K562 (cell line): ENCODE results near the gene FAM149B1. TPM values are rescaled to one million over a fixed set of nuclear protein-coding genes. Genes with fewer than 3 reads are reported as not detected.

ENCODE experiments used
- ATAC-seq: fragments of 200-7000 bp; cut with Tn5 transposase; 3 replicates; pipeline ENCODE4 v1.9.1; 2020; ENCODE audit warnings: moderate library complexity
- BruUV-seq: library from RNA; stranded (reverse); fragments of 400-500 nt; replicated peaks from 2 replicates; lab custom pipeline; 2021; lab: Mats Ljungman, UMichigan
- CTCF ChIA-PET: fragments of 300-600 bp; formaldehyde crosslinking; extraction: SDS; loops from one replicate; lab custom pipeline; 2021; ENCODE audit warnings: low intra/inter-chr PET ratio; lab: Yijun Ruan, JAX
- POLR2A ChIA-PET: fragments of 300-600, 350-650 bp; sonication (Branson Sonifier 250); formaldehyde crosslinking; extraction: SDS; loops from one replicate; lab custom pipeline; 2021; ENCODE audit warnings: antibody characterized with exemption, inconsistent platforms; lab: Yijun Ruan, JAX
- DNase-seq, 4 experiments: peaks; one replicate each; pipeline versions ENCODE4 v3.0.0 to v3.0.0-alpha.2; 2011 to 2018; ENCODE audit warnings: low spot score in 3 of 4, mixed read lengths in 3 of 4; ENCODE audit errors: extremely low read depth in 1 of 4
- FAIRE-seq: peaks from 2 replicates; lab custom pipeline; 2011; peaks lifted over from hg19 to GRCh38; lab: Jason Lieb, UNC
- H2AFZ ChIP-seq: 2 replicates; pipeline ENCODE4 v1.6.0; 2011; ENCODE audit warnings: low read depth, low read length, control low read depth, inconsistent platforms
- H3K27ac ChIP-seq: fragments of 200-600 bp; 3 replicates; pipeline ENCODE4 v1.8.0; 2011; ENCODE audit warnings: low read depth, mild to moderate bottlenecking, control low read depth, inconsistent platforms, low read length, moderate library complexity, mixed read lengths; ENCODE audit errors: extremely low read depth
- H3K27me3 ChIP-seq, 2 experiments: fragments of 300-600 bp in 1 of 2; 2 replicates in 1 of 2; 3 replicates in 1 of 2; pipeline versions ENCODE4 v1.6.0 to v1.8.0; 2011; ENCODE audit warnings: inconsistent platforms in 2 of 2, low read length in 2 of 2, mild to moderate bottlenecking in 1 of 2, mixed read lengths in 1 of 2, moderate library complexity in 1 of 2; ENCODE audit not compliant: control insufficient read depth in 2 of 2, insufficient read depth in 2 of 2
- H3K36me3 ChIP-seq: fragments of 300-600 bp; 3 replicates; pipeline ENCODE4 v1.8.0; 2011; ENCODE audit warnings: mild to moderate bottlenecking, low read length, inconsistent platforms; ENCODE audit not compliant: control insufficient read depth, insufficient read depth
- H3K4me1 ChIP-seq, 2 experiments: fragments of 200-600 bp in 1 of 2; replicated peaks in 1 of 2; 2 replicates in 1 of 2; 3 replicates in 1 of 2; pipeline versions ENCODE4 v1.5.1 to v1.8.0; 2011; ENCODE audit warnings: inconsistent platforms in 2 of 2, low read length in 2 of 2, mild to moderate bottlenecking in 1 of 2, mixed read lengths in 1 of 2, moderate library complexity in 1 of 2; ENCODE audit not compliant: control insufficient read depth in 2 of 2, insufficient read depth in 2 of 2
- H3K4me2 ChIP-seq: 2 replicates; pipeline ENCODE4 v1.6.1; 2011; ENCODE audit warnings: low read length, control low read depth, inconsistent platforms, mixed read lengths; ENCODE audit not compliant: insufficient read depth
- H3K4me3 ChIP-seq: fragments of 200-600 bp; sonication (generic), shearing (Covaris generic); 2 replicates; pipeline ENCODE4 v1.5.1; 2016; ENCODE audit warnings: control low read depth, inconsistent platforms
- H3K79me2 ChIP-seq: fragments of 200-600 bp; 3 replicates; pipeline ENCODE4 v1.8.0; 2011; ENCODE audit warnings: low read length, inconsistent platforms; ENCODE audit not compliant: control insufficient read depth, insufficient read depth
- H3K9ac ChIP-seq, 2 experiments: 2 replicates each; pipeline versions ENCODE4 v1.6.0 to v1.6.1; 2011; ENCODE audit warnings: low read depth in 2 of 2, low read length in 2 of 2, control low read depth in 1 of 2, inconsistent platforms in 1 of 2, mild to moderate bottlenecking in 1 of 2, mixed read lengths in 1 of 2; ENCODE audit not compliant: insufficient read depth in 1 of 2
- H3K9me1 ChIP-seq: one replicate; pipeline ENCODE4 v1.6.0; 2011; ENCODE audit warnings: inconsistent platforms, mild to moderate bottlenecking, low read length, moderate library complexity; ENCODE audit not compliant: control insufficient read depth, insufficient read depth
- H3K9me3 ChIP-seq: replicated peaks from 2 replicates; pipeline ENCODE4 v1.5.1; 2011; ENCODE audit warnings: low read depth, low read length, inconsistent platforms; ENCODE audit not compliant: control insufficient read depth, insufficient read depth
- H4K20me1 ChIP-seq: replicated peaks from 2 replicates; pipeline ENCODE4 v1.6.1; 2011; ENCODE audit warnings: low read length, inconsistent platforms, mixed read lengths; ENCODE audit not compliant: control insufficient read depth, insufficient read depth
- CTCFL ChIP-seq: IDR thresholded peaks from 2 replicates; pipeline ENCODE4 v1.6.1; 2011; ENCODE audit warnings: borderline replicate concordance, low read depth, mild to moderate bottlenecking, moderate library complexity, low read length; ENCODE audit not compliant: insufficient read depth, poor library complexity, severe bottlenecking
- ETV6 ChIP-seq, 3 experiments: fragments of 150-350 bp in 1 of 3; sonication (generic) in 1 of 3; formaldehyde crosslinking in 1 of 3; IDR thresholded peaks; 2 replicates each; pipeline versions ENCODE4 v1.6.1 to v1.8.0; 2014 to 2022; ENCODE audit warnings: borderline replicate concordance in 2 of 3, low read depth in 2 of 3, antibody characterized with exemption in 1 of 3, low read length in 1 of 3, mild to moderate bottlenecking in 1 of 3, missing genetic modification reagents in 1 of 3
- GTF2F1 ChIP-seq: IDR thresholded peaks from 2 replicates; pipeline ENCODE4 v1.6.1; 2011; ENCODE audit warnings: low read depth, low read length, improper control_type of control experiment
- HDAC2 ChIP-seq: fragments of 450-650 bp; IDR thresholded peaks from 2 replicates; pipeline ENCODE4 v1.6.1; 2016; ENCODE audit warnings: mild to moderate bottlenecking
- KLF13 ChIP-seq: fragments of 450-650 bp; IDR thresholded peaks from 2 replicates; pipeline ENCODE4 v1.6.1; 2016; ENCODE audit warnings: missing genetic modification characterization, low read depth, mild to moderate bottlenecking, missing compliant biosample characterization, moderate library complexity, borderline replicate concordance
- MITF ChIP-seq: IDR thresholded peaks from 2 replicates; pipeline ENCODE4 v1.6.1; 2014; ENCODE audit warnings: antibody characterized with exemption
- MYBL2 ChIP-seq, 2 experiments: fragments of 450-650 bp in 1 of 2; sonication (generic) in 1 of 2; formaldehyde crosslinking in 1 of 2; IDR thresholded peaks; 2 replicates each; pipeline versions ENCODE4 v1.6.1 to v1.8.1; 2017 to 2022; ENCODE audit warnings: borderline replicate concordance in 1 of 2, inconsistent platforms in 1 of 2, low read depth in 1 of 2, mild to moderate bottlenecking in 1 of 2, missing genetic modification reagents in 1 of 2, moderate library complexity in 1 of 2
- NFRKB ChIP-seq: fragments of 450-650 bp; IDR thresholded peaks from 2 replicates; pipeline ENCODE4 v1.6.1; 2016; ENCODE audit warnings: low read depth
- RFX5 ChIP-seq: IDR thresholded peaks from 2 replicates; pipeline ENCODE4 v1.6.1; 2011; ENCODE audit warnings: low read depth, mild to moderate bottlenecking, improper control_type of control experiment, low read length
- SAP30 ChIP-seq: fragments of 200-600 bp; sonication (generic); IDR thresholded peaks from 2 replicates; pipeline ENCODE4 v1.6.1; 2012; ENCODE audit warnings: borderline replicate concordance, low read depth, mild to moderate bottlenecking, moderate library complexity, low read length, control low read depth, inconsistent platforms; ENCODE audit not compliant: insufficient read depth, poor library complexity, severe bottlenecking
- SMAD3 ChIP-seq: fragments of 450-650 bp; formaldehyde crosslinking; conservative IDR thresholded peaks from 2 replicates; pipeline ENCODE4 v1.4.0; 2020; ENCODE audit warnings: mild to moderate bottlenecking
- TAF15 ChIP-seq: fragments of 200-400 bp; formaldehyde crosslinking; IDR thresholded peaks from 2 replicates; pipeline ENCODE4 v1.6.1; 2017; ENCODE audit warnings: mild to moderate bottlenecking, low read depth, low read length, moderate library complexity
- THRB ChIP-seq: fragments of 450-650 bp; formaldehyde crosslinking; conservative IDR thresholded peaks from 2 replicates; pipeline ENCODE4 v1.4.0; 2022; ENCODE audit warnings: mild to moderate bottlenecking, missing genetic modification characterization
- WGBS: fragments of 100-300 bp; shearing (Covaris generic); methylation state at CpG from one replicate; pipeline ENCODE4 v1.1.6; 2016; ENCODE audit warnings: low coverage, mixed read lengths; ENCODE audit not compliant: insufficient coverage; ENCODE audit errors: missing lambda C conversion rate; 5-methylcytosine and 5-hydroxymethylcytosine counted together
- in situ Hi-C: fragments of 300-500 bp; cut with MboI; formaldehyde crosslinking; loops from 4 replicates; pipeline ENCODE4 v1.15.0; 2018; ENCODE audit warnings: inconsistent platforms, mixed read lengths
- intact Hi-C: fragments of 100-400 bp; cut with micrococcal nuclease; formaldehyde crosslinking; loops from 2 replicates; pipeline ENCODE4 v1.14.2; 2022
- polyA plus RNA-seq, 8 experiments: library from polyadenylated mRNA; depleted of rRNA in 4 of 8; stranded (reverse) in 5 of 8; unstranded in 3 of 8; fragments of >200 nt; fragmentation: Nextera tagmentation in 2 of 8; fragmentation: Illumina TruSeq in 1 of 8; extraction: Ambion mirVana in 2 of 8; extraction: Trizol in 1 of 8; gene quantifications; 2 replicates each; pipeline versions ENCODE4 v1.2.1 to v1.2.3, GENCODE V29; 2011 to 2014; ENCODE audit warnings: inconsistent platforms in 1 of 8, missing spikeins in 1 of 8
- total RNA-seq, 7 experiments: library from RNA; depleted of rRNA in 6 of 7; stranded (reverse); fragments of >200 nt in 6 of 7; fragmentation: Illumina TruSeq in 2 of 7; extraction: Trizol in 2 of 7; gene quantifications; 2 replicates each; pipeline versions ENCODE4 v1.2.1 to v1.2.3, GENCODE V29; 2011 to 2021; ENCODE audit warnings: low replicate concordance in 1 of 7

FAM149B1 gene
- total and polyA plus RNA-seq, 9 of the 15 experiments (the other 6 are each of a cell fraction or from before 2014, with no cell fraction given) = 4.2 to 18.5 (median 9.3) TPM

GRCh38 chr10:73246646-73247508, 79.0 kb downstream of the FAM149B1 start, which contains the start of gene DNAJC9:
DNAJC9 (minus strand) TSS chr10:73247255; CDS start chr10:73247189, 66 bp downstream.
- ATAC-seq (peak; percentile 87), DNase-seq (peak; percentile 93 to 99 (median 94)), FAIRE-seq (peak; percentile 89)
- under 1% methylated on average over 76 of the region's 78 CpGs for WGBS
- Histone ChIP-seq H3K27ac (peak within 1 kb of the TSS; percentile 95), H3K9ac (peak within 1 kb of the TSS; percentile 94 to 95), H3K27me3 (no peaks in the 10 kb centered on the region), H3K79me2 (peaks cover 88% of the 10 kb centered on the region), H3K9me3 (no peaks in the 10 kb centered on the region), H3K4me1 (peaks cover 7 to 43% of the 10 kb centered on the region in 2 experiments), H3K36me3 (peaks cover 71% of the 10 kb centered on the region), H4K20me1 (0 out of 2 replicates have a peak, but pooled peaks cover 5% of the 10 kb centered on the region), H3K9me1 (no peaks in the 10 kb centered on the region), H3K4me2 (peak within 1 kb of the TSS; percentile 91), H2AFZ (peak within 1 kb of the TSS; percentile 91), H3K4me3 (peak within 1 kb of the TSS; percentile 65)
- ChIA-PET POLR2A (interaction anchor here (0.6 to 5.4 kb wide), 37 partner anchors 9 to 973 kb away, joined by 3 to 66 read pairs (median 4); partner anchors contain the start of genes ANXA7, DDIT4, P4HA1 and PPP3CB), CTCF (no interaction called here)
- intact Hi-C loops (loop anchor here (5.0 kb wide), 6 partner anchors 120 to 395 kb away; partner anchors contain the start of genes ANXA7, MYOZ1, P4HA1 and PPP3CB), in situ Hi-C loops (no loop called here)
- BruUV-seq = no TSS peak
- no peak for TF ChIP-seq RFX5
- no peak for TF ChIP-seq ETV6 (IDR thresholded peaks at IDR 0.05; ENCODE audit: borderline replicate concordance in 1 of 2, low read depth in 2 of 2, low read length in 1 of 2)
- TF ChIP-seq ETV6 (CRISPR knock-in tag; IDR thresholded peaks at IDR 0.05; ENCODE audit: borderline replicate concordance) = peak; percentile 76; the same call in 1 of the 2 replicates
- TF ChIP-seq KLF13 (tag) = peak; percentile 75; the same call in 1 of the 2 replicates
- TF ChIP-seq SAP30 = peak; percentile 92
- TF ChIP-seq NFRKB = 0 out of 2 replicates have a peak, but pooled peaks have one; percentile 60
- TF ChIP-seq THRB = peak; percentile 79
- peak; percentile 43; the same call in 1 of the 2 replicates for TF ChIP-seq GTF2F1
- TF ChIP-seq CTCFL = no peak
- peak; percentile 30; the same call in 1 of the 2 replicates for TF ChIP-seq MITF
- peak; percentile 53; the same call in 1 of the 2 replicates for TF ChIP-seq HDAC2
- TF ChIP-seq TAF15 = peak; percentile 66; the same call in 1 of the 2 replicates
- TF ChIP-seq SMAD3 (CRISPR knock-in tag) = peak; percentile 33; the same call in 1 of the 2 replicates
- no peak for TF ChIP-seq MYBL2 (IDR thresholded peaks at IDR 0.05; ENCODE audit: low read depth)
- TF ChIP-seq MYBL2 (CRISPR knock-in tag; IDR thresholded peaks at IDR 0.05; ENCODE audit: borderline replicate concordance) = no peak
